WTC11 (cell line): Measurements from ENCODE around the gene TIMM29. TPM values are rescaled to one million over a fixed set of nuclear protein-coding genes. Genes with fewer than 3 reads are reported as not detected.

Source experiments
- CBFB ChIP-seq: sonication (generic); formaldehyde crosslinking; IDR thresholded peaks from 2 replicates; pipeline ENCODE4 v1.8.1; 2022; ENCODE audit warnings: mild to moderate bottlenecking, low read depth, missing genetic modification reagents
- CREB1 ChIP-seq: sonication (generic); formaldehyde crosslinking; IDR thresholded peaks from 2 replicates; pipeline ENCODE4 v1.8.0; 2023; ENCODE audit warnings: mild to moderate bottlenecking, missing genetic modification reagents
- E2F1 ChIP-seq: sonication (generic); formaldehyde crosslinking; IDR thresholded peaks from 2 replicates; pipeline ENCODE4 v1.8.0; 2022; ENCODE audit warnings: mild to moderate bottlenecking, missing genetic modification reagents
- ELF4 ChIP-seq: sonication (generic); formaldehyde crosslinking; IDR thresholded peaks from 2 replicates; pipeline ENCODE4 v1.8.1; 2022; ENCODE audit warnings: low read depth, mild to moderate bottlenecking, moderate library complexity, missing genetic modification reagents
- ETV6 ChIP-seq: sonication (generic); formaldehyde crosslinking; IDR thresholded peaks from 2 replicates; pipeline ENCODE4 v1.8.1; 2022; ENCODE audit warnings: mild to moderate bottlenecking, missing genetic modification reagents
- GABPB1 ChIP-seq: sonication (generic); formaldehyde crosslinking; IDR thresholded peaks from 2 replicates; pipeline ENCODE4 v1.8.1; 2023; ENCODE audit warnings: mild to moderate bottlenecking, missing genetic modification reagents
- GRHL2 ChIP-seq: fragments of 250-450 bp; sonication (Bioruptor Pico); IDR thresholded peaks from 2 replicates; pipeline ENCODE4 v1.8.0; 2022; ENCODE audit warnings: mild to moderate bottlenecking, moderate library complexity; ENCODE audit not compliant: insufficient replicate concordance, severe bottlenecking
- GTF2I ChIP-seq: fragments of 250-450 bp; sonication (Bioruptor Pico); conservative IDR thresholded peaks from 2 replicates; pipeline ENCODE4 v1.4.0; 2021; ENCODE audit warnings: mild to moderate bottlenecking
- JUN ChIP-seq: sonication (generic); formaldehyde crosslinking; IDR thresholded peaks from 2 replicates; pipeline ENCODE4 v1.8.0; 2023; ENCODE audit warnings: mild to moderate bottlenecking, missing genetic modification reagents
- PRRX2 ChIP-seq: fragments of 250-450 bp; sonication (Bioruptor Pico); IDR thresholded peaks from 2 replicates; pipeline ENCODE4 v1.8.0; 2021; ENCODE audit warnings: mild to moderate bottlenecking
- TCF7 ChIP-seq: sonication (generic); formaldehyde crosslinking; IDR thresholded peaks from 2 replicates; pipeline ENCODE4 v1.8.0; 2022; ENCODE audit warnings: mild to moderate bottlenecking, low read depth, missing genetic modification reagents, moderate library complexity
- TEAD4 ChIP-seq: sonication (generic); formaldehyde crosslinking; IDR thresholded peaks from 2 replicates; pipeline ENCODE4 v1.8.0; 2022; ENCODE audit warnings: mild to moderate bottlenecking, missing genetic modification reagents
- USF2 ChIP-seq: sonication (generic); formaldehyde crosslinking; IDR thresholded peaks from 2 replicates; pipeline ENCODE4 v1.8.1; 2023; ENCODE audit warnings: mild to moderate bottlenecking, missing genetic modification reagents, moderate library complexity
- ZNF121 ChIP-seq: sonication (generic); formaldehyde crosslinking; IDR thresholded peaks from 2 replicates; pipeline ENCODE4 v1.8.0; 2023; ENCODE audit warnings: missing genetic modification reagents
- ZNF232 ChIP-seq: sonication (generic); formaldehyde crosslinking; IDR thresholded peaks from 2 replicates; pipeline ENCODE4 v1.8.0; 2022; ENCODE audit warnings: mild to moderate bottlenecking, missing genetic modification reagents
- ZNF263 ChIP-seq: sonication (generic); formaldehyde crosslinking; IDR thresholded peaks from 2 replicates; pipeline ENCODE4 v1.8.1; 2022; ENCODE audit warnings: low read depth, mild to moderate bottlenecking, moderate library complexity, missing genetic modification reagents
- ZSCAN18 ChIP-seq: fragments of 250-450 bp; sonication (Bioruptor Pico); IDR thresholded peaks from 2 replicates; pipeline ENCODE4 v2.1.2; 2022; ENCODE audit warnings: mild to moderate bottlenecking, moderate library complexity
- total RNA-seq: library from RNA; stranded (reverse); gene quantifications from 3 replicates; pipeline ENCODE4 v1.2.3, GENCODE V29; 2021
- TF ChIP-seq, protein P1 (sequence below): sonication (generic); formaldehyde crosslinking; IDR thresholded peaks from 2 replicates; pipeline ENCODE4 v1.8.0; 2023; ENCODE audit warnings: missing genetic modification reagents, mild to moderate bottlenecking, borderline replicate concordance
- TF ChIP-seq, protein P2 (sequence below): fragments of 250-450 bp; sonication (Bioruptor Pico); IDR thresholded peaks from 2 replicates; pipeline ENCODE4 v1.9.0; 2021; ENCODE audit warnings: moderate library complexity, mild to moderate bottlenecking, inconsistent platforms, borderline replicate concordance
- TF ChIP-seq, protein P3 (sequence below): sonication (generic); formaldehyde crosslinking; IDR thresholded peaks from 2 replicates; pipeline ENCODE4 v1.8.0; 2023; ENCODE audit warnings: mild to moderate bottlenecking, missing genetic modification reagents
- TF ChIP-seq, protein P4 (sequence below): fragments of 250-450 bp; sonication (Bioruptor Pico); IDR thresholded peaks from 2 replicates; pipeline ENCODE4 v1.9.0; 2021; ENCODE audit warnings: mild to moderate bottlenecking
- TF ChIP-seq, protein P5 (sequence below): sonication (generic); formaldehyde crosslinking; IDR thresholded peaks from 2 replicates; pipeline ENCODE4 v1.8.1; 2022; ENCODE audit warnings: mild to moderate bottlenecking, missing genetic modification reagents, moderate library complexity, borderline replicate concordance

Gene TIMM29
- total RNA-seq, 1 experiment from 2014 or later: 33.8 TPM

- peak; percentile 91; the same call in 1 of the 2 replicates for TF ChIP-seq ELF4
- peak; percentile 64; the same call in 1 of the 2 replicates for TF ChIP-seq GABPB1
- TF ChIP-seq, protein P1, sequence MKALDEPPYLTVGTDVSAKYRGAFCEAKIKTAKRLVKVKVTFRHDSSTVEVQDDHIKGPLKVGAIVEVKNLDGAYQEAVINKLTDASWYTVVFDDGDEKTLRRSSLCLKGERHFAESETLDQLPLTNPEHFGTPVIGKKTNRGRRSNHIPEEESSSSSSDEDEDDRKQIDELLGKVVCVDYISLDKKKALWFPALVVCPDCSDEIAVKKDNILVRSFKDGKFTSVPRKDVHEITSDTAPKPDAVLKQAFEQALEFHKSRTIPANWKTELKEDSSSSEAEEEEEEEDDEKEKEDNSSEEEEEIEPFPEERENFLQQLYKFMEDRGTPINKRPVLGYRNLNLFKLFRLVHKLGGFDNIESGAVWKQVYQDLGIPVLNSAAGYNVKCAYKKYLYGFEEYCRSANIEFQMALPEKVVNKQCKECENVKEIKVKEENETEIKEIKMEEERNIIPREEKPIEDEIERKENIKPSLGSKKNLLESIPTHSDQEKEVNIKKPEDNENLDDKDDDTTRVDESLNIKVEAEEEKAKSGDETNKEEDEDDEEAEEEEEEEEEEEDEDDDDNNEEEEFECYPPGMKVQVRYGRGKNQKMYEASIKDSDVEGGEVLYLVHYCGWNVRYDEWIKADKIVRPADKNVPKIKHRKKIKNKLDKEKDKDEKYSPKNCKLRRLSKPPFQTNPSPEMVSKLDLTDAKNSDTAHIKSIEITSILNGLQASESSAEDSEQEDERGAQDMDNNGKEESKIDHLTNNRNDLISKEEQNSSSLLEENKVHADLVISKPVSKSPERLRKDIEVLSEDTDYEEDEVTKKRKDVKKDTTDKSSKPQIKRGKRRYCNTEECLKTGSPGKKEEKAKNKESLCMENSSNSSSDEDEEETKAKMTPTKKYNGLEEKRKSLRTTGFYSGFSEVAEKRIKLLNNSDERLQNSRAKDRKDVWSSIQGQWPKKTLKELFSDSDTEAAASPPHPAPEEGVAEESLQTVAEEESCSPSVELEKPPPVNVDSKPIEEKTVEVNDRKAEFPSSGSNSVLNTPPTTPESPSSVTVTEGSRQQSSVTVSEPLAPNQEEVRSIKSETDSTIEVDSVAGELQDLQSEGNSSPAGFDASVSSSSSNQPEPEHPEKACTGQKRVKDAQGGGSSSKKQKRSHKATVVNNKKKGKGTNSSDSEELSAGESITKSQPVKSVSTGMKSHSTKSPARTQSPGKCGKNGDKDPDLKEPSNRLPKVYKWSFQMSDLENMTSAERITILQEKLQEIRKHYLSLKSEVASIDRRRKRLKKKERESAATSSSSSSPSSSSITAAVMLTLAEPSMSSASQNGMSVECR (CRISPR knock-in tag): peak; percentile 73; the same call in 1 of the 2 replicates
- TF ChIP-seq CBFB (CRISPR knock-in tag): no peak
- TF ChIP-seq, protein P2, sequence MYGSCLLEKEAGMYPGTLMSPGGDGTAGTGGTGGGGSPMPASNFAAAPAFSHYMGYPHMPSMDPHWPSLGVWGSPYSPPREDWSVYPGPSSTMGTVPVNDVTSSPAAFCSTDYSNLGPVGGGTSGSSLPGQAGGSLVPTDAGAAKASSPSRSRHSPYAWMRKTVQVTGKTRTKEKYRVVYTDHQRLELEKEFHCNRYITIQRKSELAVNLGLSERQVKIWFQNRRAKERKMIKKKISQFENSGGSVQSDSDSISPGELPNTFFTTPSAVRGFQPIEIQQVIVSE (CRISPR knock-in tag): no peak
- TF ChIP-seq, protein P3, sequence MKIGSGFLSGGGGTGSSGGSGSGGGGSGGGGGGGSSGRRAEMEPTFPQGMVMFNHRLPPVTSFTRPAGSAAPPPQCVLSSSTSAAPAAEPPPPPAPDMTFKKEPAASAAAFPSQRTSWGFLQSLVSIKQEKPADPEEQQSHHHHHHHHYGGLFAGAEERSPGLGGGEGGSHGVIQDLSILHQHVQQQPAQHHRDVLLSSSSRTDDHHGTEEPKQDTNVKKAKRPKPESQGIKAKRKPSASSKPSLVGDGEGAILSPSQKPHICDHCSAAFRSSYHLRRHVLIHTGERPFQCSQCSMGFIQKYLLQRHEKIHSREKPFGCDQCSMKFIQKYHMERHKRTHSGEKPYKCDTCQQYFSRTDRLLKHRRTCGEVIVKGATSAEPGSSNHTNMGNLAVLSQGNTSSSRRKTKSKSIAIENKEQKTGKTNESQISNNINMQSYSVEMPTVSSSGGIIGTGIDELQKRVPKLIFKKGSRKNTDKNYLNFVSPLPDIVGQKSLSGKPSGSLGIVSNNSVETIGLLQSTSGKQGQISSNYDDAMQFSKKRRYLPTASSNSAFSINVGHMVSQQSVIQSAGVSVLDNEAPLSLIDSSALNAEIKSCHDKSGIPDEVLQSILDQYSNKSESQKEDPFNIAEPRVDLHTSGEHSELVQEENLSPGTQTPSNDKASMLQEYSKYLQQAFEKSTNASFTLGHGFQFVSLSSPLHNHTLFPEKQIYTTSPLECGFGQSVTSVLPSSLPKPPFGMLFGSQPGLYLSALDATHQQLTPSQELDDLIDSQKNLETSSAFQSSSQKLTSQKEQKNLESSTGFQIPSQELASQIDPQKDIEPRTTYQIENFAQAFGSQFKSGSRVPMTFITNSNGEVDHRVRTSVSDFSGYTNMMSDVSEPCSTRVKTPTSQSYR (CRISPR knock-in tag): no peak; the same call in 1 of the 2 replicates
- no peak for TF ChIP-seq TEAD4 (CRISPR knock-in tag)
- no peak for TF ChIP-seq E2F1
- TF ChIP-seq ETV6: peak; percentile 87; the same call in 1 of the 2 replicates
- no peak for TF ChIP-seq CREB1 (CRISPR knock-in tag)
- no peak for TF ChIP-seq JUN
- TF ChIP-seq ZNF232 (CRISPR knock-in tag): no peak; the same call in 1 of the 2 replicates
- TF ChIP-seq, protein P4, sequence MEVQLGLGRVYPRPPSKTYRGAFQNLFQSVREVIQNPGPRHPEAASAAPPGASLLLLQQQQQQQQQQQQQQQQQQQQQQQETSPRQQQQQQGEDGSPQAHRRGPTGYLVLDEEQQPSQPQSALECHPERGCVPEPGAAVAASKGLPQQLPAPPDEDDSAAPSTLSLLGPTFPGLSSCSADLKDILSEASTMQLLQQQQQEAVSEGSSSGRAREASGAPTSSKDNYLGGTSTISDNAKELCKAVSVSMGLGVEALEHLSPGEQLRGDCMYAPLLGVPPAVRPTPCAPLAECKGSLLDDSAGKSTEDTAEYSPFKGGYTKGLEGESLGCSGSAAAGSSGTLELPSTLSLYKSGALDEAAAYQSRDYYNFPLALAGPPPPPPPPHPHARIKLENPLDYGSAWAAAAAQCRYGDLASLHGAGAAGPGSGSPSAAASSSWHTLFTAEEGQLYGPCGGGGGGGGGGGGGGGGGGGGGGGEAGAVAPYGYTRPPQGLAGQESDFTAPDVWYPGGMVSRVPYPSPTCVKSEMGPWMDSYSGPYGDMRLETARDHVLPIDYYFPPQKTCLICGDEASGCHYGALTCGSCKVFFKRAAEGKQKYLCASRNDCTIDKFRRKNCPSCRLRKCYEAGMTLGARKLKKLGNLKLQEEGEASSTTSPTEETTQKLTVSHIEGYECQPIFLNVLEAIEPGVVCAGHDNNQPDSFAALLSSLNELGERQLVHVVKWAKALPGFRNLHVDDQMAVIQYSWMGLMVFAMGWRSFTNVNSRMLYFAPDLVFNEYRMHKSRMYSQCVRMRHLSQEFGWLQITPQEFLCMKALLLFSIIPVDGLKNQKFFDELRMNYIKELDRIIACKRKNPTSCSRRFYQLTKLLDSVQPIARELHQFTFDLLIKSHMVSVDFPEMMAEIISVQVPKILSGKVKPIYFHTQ: no peak
- TF ChIP-seq ZNF263 (CRISPR knock-in tag): peak; percentile 34; the same call in 1 of the 2 replicates
- peak; percentile 65 for TF ChIP-seq USF2 (CRISPR knock-in tag)
- no peak for TF ChIP-seq PRRX2 (CRISPR knock-in tag)
- no peak for TF ChIP-seq TCF7 (CRISPR knock-in tag)
- peak; percentile 73; the same call in 1 of the 2 replicates for TF ChIP-seq ZSCAN18 (CRISPR knock-in tag)
- TF ChIP-seq GRHL2: no peak
- TF ChIP-seq, protein P5, sequence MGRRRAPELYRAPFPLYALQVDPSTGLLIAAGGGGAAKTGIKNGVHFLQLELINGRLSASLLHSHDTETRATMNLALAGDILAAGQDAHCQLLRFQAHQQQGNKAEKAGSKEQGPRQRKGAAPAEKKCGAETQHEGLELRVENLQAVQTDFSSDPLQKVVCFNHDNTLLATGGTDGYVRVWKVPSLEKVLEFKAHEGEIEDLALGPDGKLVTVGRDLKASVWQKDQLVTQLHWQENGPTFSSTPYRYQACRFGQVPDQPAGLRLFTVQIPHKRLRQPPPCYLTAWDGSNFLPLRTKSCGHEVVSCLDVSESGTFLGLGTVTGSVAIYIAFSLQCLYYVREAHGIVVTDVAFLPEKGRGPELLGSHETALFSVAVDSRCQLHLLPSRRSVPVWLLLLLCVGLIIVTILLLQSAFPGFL (CRISPR knock-in tag): no peak
- TF ChIP-seq GTF2I: no peak
- peak; percentile 24; the same call in 1 of the 2 replicates for TF ChIP-seq ZNF121
These were observed 31.9 kb downstream of the TIMM29 start, which contains the start of gene SMARCA4 (continued) for GRCh38 chr19:10960314-10961072.
